K562 (cell line): ENCODE measurements around the gene PPP1R3E. TPM values are rescaled to one million over a fixed set of nuclear protein-coding genes. Genes with fewer than 3 reads are reported as not detected.

Experiments
- ARID2 ChIP-seq: fragments of 450-650 bp; IDR thresholded peaks from 2 replicates; pipeline ENCODE4 v1.6.1; 2017; ENCODE audit warnings: antibody characterized with exemption, mild to moderate bottlenecking
- CCNT2 ChIP-seq: IDR thresholded peaks from 2 replicates; pipeline ENCODE4 v1.6.1; 2011; ENCODE audit warnings: borderline replicate concordance, low read depth, mild to moderate bottlenecking, moderate library complexity, mixed read lengths, low read length; ENCODE audit not compliant: insufficient read length; ENCODE audit errors: extremely low read depth
- FOXK2 ChIP-seq, 2 experiments: fragments of 450-650 bp; IDR thresholded peaks in 1 of 2; conservative IDR thresholded peaks in 1 of 2; 2 replicates each; pipeline ENCODE4 v1.6.1; 2016; ENCODE audit warnings: low read depth in 2 of 2, mild to moderate bottlenecking in 1 of 2
- HDAC2 ChIP-seq: fragments of 450-650 bp; IDR thresholded peaks from 2 replicates; pipeline ENCODE4 v1.6.1; 2016; ENCODE audit warnings: mild to moderate bottlenecking
- HMG20A ChIP-seq: fragments of 450-650 bp; formaldehyde crosslinking; conservative IDR thresholded peaks from 2 replicates; pipeline ENCODE4 v1.4.0; 2020; ENCODE audit warnings: mild to moderate bottlenecking, mixed read lengths
- NKRF ChIP-seq: fragments of 450-650 bp; IDR thresholded peaks from 2 replicates; pipeline ENCODE4 v1.6.1; 2016; ENCODE audit warnings: borderline replicate concordance
- RAD21 ChIP-seq, 2 experiments: fragments of 250-450 bp in 1 of 2; fragments of 450-650 bp in 1 of 2; sonication (Bioruptor Pico) in 1 of 2; formaldehyde crosslinking in 1 of 2; IDR thresholded peaks in 1 of 2; conservative IDR thresholded peaks in 1 of 2; 2 replicates each; pipeline versions ENCODE4 v1.4.0 to v1.8.0; 2020 to 2022; ENCODE audit warnings: mild to moderate bottlenecking in 2 of 2, moderate library complexity in 1 of 2
- ZBTB2 ChIP-seq: fragments of 450-650 bp; IDR thresholded peaks from 2 replicates; pipeline ENCODE4 v1.6.1; 2016; ENCODE audit warnings: antibody characterized with exemption
- ZNF263 ChIP-seq: sonication (generic); formaldehyde crosslinking; IDR thresholded peaks from 2 replicates; pipeline ENCODE4 v1.8.0; 2022; ENCODE audit warnings: mild to moderate bottlenecking, missing genetic modification reagents, borderline replicate concordance
- ZNF384 ChIP-seq: IDR thresholded peaks from 2 replicates; pipeline ENCODE4 v1.6.1; 2012; ENCODE audit warnings: low read depth, low read length, improper control_type of control experiment
- polyA plus RNA-seq, 8 experiments: library from polyadenylated mRNA; depleted of rRNA in 4 of 8; stranded (reverse) in 5 of 8; unstranded in 3 of 8; fragments of >200 nt; fragmentation: Nextera tagmentation in 2 of 8; fragmentation: Illumina TruSeq in 1 of 8; extraction: Ambion mirVana in 2 of 8; extraction: Trizol in 1 of 8; gene quantifications; 2 replicates each; pipeline versions ENCODE4 v1.2.1 to v1.2.3, GENCODE V29; 2011 to 2014; ENCODE audit warnings: inconsistent platforms in 1 of 8, missing spikeins in 1 of 8
- total RNA-seq, 7 experiments: library from RNA; depleted of rRNA in 6 of 7; stranded (reverse); fragments of >200 nt in 6 of 7; fragmentation: Illumina TruSeq in 2 of 7; extraction: Trizol in 2 of 7; gene quantifications; 2 replicates each; pipeline versions ENCODE4 v1.2.1 to v1.2.3, GENCODE V29; 2011 to 2021; ENCODE audit warnings: low replicate concordance in 1 of 7
- TF ChIP-seq, protein P1 (sequence below), 2 experiments: fragments of 450-650 bp; formaldehyde crosslinking in 1 of 2; IDR thresholded peaks; 2 replicates each; pipeline versions ENCODE4 v1.4.0 to v1.6.1; 2014 to 2020; ENCODE audit warnings: mild to moderate bottlenecking in 2 of 2, borderline replicate concordance in 1 of 2, low read depth in 1 of 2
- TF ChIP-seq, protein P2 (sequence below): fragments of 250-450 bp; sonication (Bioruptor Pico); IDR thresholded peaks from 2 replicates; pipeline ENCODE4 v1.5.0; 2021

PPP1R3E gene
- total and polyA plus RNA-seq, 9 of the 15 experiments (the other 6 are each of a cell fraction or from before 2014, with no cell fraction given) = 3.2 to 18.4 (median 7.6) TPM

- TF ChIP-seq, protein P1, sequence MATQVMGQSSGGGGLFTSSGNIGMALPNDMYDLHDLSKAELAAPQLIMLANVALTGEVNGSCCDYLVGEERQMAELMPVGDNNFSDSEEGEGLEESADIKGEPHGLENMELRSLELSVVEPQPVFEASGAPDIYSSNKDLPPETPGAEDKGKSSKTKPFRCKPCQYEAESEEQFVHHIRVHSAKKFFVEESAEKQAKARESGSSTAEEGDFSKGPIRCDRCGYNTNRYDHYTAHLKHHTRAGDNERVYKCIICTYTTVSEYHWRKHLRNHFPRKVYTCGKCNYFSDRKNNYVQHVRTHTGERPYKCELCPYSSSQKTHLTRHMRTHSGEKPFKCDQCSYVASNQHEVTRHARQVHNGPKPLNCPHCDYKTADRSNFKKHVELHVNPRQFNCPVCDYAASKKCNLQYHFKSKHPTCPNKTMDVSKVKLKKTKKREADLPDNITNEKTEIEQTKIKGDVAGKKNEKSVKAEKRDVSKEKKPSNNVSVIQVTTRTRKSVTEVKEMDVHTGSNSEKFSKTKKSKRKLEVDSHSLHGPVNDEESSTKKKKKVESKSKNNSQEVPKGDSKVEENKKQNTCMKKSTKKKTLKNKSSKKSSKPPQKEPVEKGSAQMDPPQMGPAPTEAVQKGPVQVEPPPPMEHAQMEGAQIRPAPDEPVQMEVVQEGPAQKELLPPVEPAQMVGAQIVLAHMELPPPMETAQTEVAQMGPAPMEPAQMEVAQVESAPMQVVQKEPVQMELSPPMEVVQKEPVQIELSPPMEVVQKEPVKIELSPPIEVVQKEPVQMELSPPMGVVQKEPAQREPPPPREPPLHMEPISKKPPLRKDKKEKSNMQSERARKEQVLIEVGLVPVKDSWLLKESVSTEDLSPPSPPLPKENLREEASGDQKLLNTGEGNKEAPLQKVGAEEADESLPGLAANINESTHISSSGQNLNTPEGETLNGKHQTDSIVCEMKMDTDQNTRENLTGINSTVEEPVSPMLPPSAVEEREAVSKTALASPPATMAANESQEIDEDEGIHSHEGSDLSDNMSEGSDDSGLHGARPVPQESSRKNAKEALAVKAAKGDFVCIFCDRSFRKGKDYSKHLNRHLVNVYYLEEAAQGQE (IDR thresholded peaks at IDR 0.05; ENCODE audit: borderline replicate concordance) = peak; percentile 45; the same call in 1 of the 2 replicates
- TF ChIP-seq, protein P1 (CRISPR knock-in tag; IDR thresholded peaks at IDR 0.05; ENCODE audit: low read depth) = no peak
- TF ChIP-seq NKRF (0 out of 2 replicates have a peak, but pooled peaks have one; percentile 33), HDAC2 (peak; percentile 19; the same call in 1 of the 2 replicates), CCNT2 (no peak), ARID2 (peak; percentile 72; the same call in 1 of the 2 replicates), HMG20A (CRISPR knock-in tag) (no peak), ZBTB2 (0 out of 2 replicates have a peak, but pooled peaks have one; percentile 33), FOXK2 (conservative IDR thresholded peaks at IDR 0.05 in 1 of 2, IDR thresholded peaks at IDR 0.05 in 1 of 2; ENCODE audit: low read depth in 2 of 2) (peak in 1 of 2 experiments; percentile 46; a peak in 1 of 4 replicates), ZNF263 (CRISPR knock-in tag) (no peak), RAD21 (CRISPR knock-in tag; conservative IDR thresholded peaks at IDR 0.05 in 1 of 2, IDR thresholded peaks at IDR 0.05 in 1 of 2) (peak; percentile 25 to 51; a peak in 3 of 4 replicates), ZNF384 (peak; percentile 91)
- TF ChIP-seq, protein P2, sequence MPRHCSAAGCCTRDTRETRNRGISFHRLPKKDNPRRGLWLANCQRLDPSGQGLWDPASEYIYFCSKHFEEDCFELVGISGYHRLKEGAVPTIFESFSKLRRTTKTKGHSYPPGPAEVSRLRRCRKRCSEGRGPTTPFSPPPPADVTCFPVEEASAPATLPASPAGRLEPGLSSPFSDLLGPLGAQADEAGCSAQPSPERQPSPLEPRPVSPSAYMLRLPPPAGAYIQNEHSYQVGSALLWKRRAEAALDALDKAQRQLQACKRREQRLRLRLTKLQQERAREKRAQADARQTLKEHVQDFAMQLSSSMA = no peak
Observed at GRCh38 chr14:23299211-23299957, 3.3 kb downstream of the PPP1R3E start (continued).
